Measurements from ENCODE around the gene PEX14. TPM values are rescaled to one million over a fixed set of nuclear protein-coding genes. Genes with fewer than 3 reads are reported as not detected.

The PEX14 gene
- polyA plus RNA-seq, 1 donor (not counting 4 experiments of a cell fraction or from before 2014, with no cell fraction given), result 8.4 TPM

- dilution Hi-C loops (cut with MboI; ENCODE audit: extremely low pct_ligation_motif_present, low sequenced_read_pairs), result no loop called here
- Histone ChIP-seq H3K4me3 (ENCODE audit: control insufficient read depth in 2 of 3, extremely low read depth in 1 of 3, insufficient read depth in 2 of 3, low read depth in 1 of 3, low read length in 3 of 3) (no peak overlapping the region), H3K27ac (ENCODE audit: control insufficient read depth, insufficient read depth, low read length) (no peak overlapping the region), H3K27me3 (ENCODE audit: control insufficient read depth, extremely low read depth, insufficient read depth, low read length) (no peaks in the 10 kb centered on the region), H3K9me3 (ENCODE audit: control insufficient read depth, low read depth, low read length) (no peaks in the 10 kb centered on the region), H2AFZ (ENCODE audit: control insufficient read depth, low read length) (no peak overlapping the region), H3K9ac (ENCODE audit: control insufficient read depth, extremely low read depth, insufficient read depth, low read length) (no peak overlapping the region), H3K79me2 (ENCODE audit: control insufficient read depth, insufficient read depth, low read length) (no peaks in the 10 kb centered on the region), H3K4me2 (ENCODE audit: control insufficient read depth, extremely low read depth, insufficient read depth, low read depth, low read length) (no peak overlapping the region), H3K4me1 (ENCODE audit: control insufficient read depth, extremely low read depth, insufficient read depth, low read length) (peaks cover 23% of the 10 kb centered on the region), H3K9me1 (ENCODE audit: control insufficient read depth, extremely low read depth, insufficient read depth, low read length) (peaks cover 2% of the 10 kb centered on the region), H4K20me1 (ENCODE audit: control insufficient read depth, extremely low read depth, insufficient read depth, low read length) (no peaks in the 10 kb centered on the region), H3K36me3 (ENCODE audit: control insufficient read depth in 2 of 2, extremely low read depth in 1 of 2, insufficient read depth in 2 of 2, low read length in 2 of 2) (peaks cover 0 to 3% of the 10 kb centered on the region in 2 experiments)
- no peak for TF ChIP-seq EZH2 (IDR thresholded peaks at IDR 0.05; ENCODE audit: low read length)
- TF ChIP-seq, protein P1, sequence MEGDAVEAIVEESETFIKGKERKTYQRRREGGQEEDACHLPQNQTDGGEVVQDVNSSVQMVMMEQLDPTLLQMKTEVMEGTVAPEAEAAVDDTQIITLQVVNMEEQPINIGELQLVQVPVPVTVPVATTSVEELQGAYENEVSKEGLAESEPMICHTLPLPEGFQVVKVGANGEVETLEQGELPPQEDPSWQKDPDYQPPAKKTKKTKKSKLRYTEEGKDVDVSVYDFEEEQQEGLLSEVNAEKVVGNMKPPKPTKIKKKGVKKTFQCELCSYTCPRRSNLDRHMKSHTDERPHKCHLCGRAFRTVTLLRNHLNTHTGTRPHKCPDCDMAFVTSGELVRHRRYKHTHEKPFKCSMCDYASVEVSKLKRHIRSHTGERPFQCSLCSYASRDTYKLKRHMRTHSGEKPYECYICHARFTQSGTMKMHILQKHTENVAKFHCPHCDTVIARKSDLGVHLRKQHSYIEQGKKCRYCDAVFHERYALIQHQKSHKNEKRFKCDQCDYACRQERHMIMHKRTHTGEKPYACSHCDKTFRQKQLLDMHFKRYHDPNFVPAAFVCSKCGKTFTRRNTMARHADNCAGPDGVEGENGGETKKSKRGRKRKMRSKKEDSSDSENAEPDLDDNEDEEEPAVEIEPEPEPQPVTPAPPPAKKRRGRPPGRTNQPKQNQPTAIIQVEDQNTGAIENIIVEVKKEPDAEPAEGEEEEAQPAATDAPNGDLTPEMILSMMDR (optimal IDR thresholded peaks at IDR 0.05 in 1 of 3, IDR thresholded peaks at IDR 0.05 in 1 of 3, conservative IDR thresholded peaks at IDR 0.05 in 1 of 3; ENCODE audit: extremely low read depth in 1 of 3, insufficient read depth in 2 of 3, low read length in 3 of 3), result no peak
- DNase-seq (ENCODE audit: low read depth, low spot score), result no peak
- no peak for FAIRE-seq
Measured at GRCh38 chr1:10602936-10603335, 128.2 kb downstream of the PEX14 start.

DNA sequence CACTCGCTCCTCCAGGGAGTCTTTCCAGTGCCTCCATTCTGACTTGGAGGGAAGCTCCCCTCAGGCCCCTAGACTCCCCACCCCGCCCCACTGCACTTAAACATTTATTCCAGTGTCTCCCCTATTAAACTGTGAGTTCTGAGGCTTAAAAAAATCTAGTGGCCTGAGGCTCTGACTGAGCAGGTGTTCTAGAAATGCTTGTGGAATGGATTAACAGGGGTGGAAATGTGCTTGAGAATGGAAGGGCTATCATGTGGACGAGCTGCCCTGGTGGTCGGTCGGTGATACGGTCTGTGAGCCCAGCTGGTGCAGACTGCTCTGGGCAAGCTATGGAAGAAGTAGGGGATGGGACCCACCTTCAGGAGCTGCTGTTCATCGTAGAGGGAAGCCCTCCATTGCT, 130.2 kb downstream of the PEX14 start:
- H3K27me3 ChIP-seq (ENCODE audit: control insufficient read depth, extremely low read depth, insufficient read depth, low read length), result no peaks in the 10 kb centered on the region
- no peak overlapping the region for H3K4me2 ChIP-seq (ENCODE audit: control insufficient read depth, extremely low read depth, insufficient read depth, low read depth, low read length)
- no peaks in the 10 kb centered on the region for H3K9me1 ChIP-seq (ENCODE audit: control insufficient read depth, extremely low read depth, insufficient read depth, low read length)
- H4K20me1 ChIP-seq (ENCODE audit: control insufficient read depth, extremely low read depth, insufficient read depth, low read length), result no peaks in the 10 kb centered on the region
- H3K79me2 ChIP-seq (ENCODE audit: control insufficient read depth, insufficient read depth, low read length), result no peaks in the 10 kb centered on the region
- H3K4me3 ChIP-seq (ENCODE audit: control insufficient read depth in 2 of 3, extremely low read depth in 1 of 3, insufficient read depth in 2 of 3, low read depth in 1 of 3, low read length in 3 of 3), result no peak overlapping the region
- H3K36me3 ChIP-seq (ENCODE audit: control insufficient read depth in 2 of 2, extremely low read depth in 1 of 2, insufficient read depth in 2 of 2, low read length in 2 of 2), result peaks cover 0 to 3% of the 10 kb centered on the region in 2 experiments
- H3K9me3 ChIP-seq (ENCODE audit: control insufficient read depth, low read depth, low read length), result no peaks in the 10 kb centered on the region
- H3K27ac ChIP-seq (ENCODE audit: control insufficient read depth, insufficient read depth, low read length), result no peak overlapping the region
- FAIRE-seq (no peak), DNase-seq (ENCODE audit: low read depth, low spot score) (no peak)
- no peak overlapping the region for H3K9ac ChIP-seq (ENCODE audit: control insufficient read depth, extremely low read depth, insufficient read depth, low read length)
- no peak overlapping the region for H2AFZ ChIP-seq (ENCODE audit: control insufficient read depth, low read length)
- TF ChIP-seq, protein P1 (optimal IDR thresholded peaks at IDR 0.05 in 1 of 3, IDR thresholded peaks at IDR 0.05 in 1 of 3, conservative IDR thresholded peaks at IDR 0.05 in 1 of 3; ENCODE audit: extremely low read depth in 1 of 3, insufficient read depth in 2 of 3, low read length in 3 of 3), result no peak
- no peak for TF ChIP-seq EZH2 (IDR thresholded peaks at IDR 0.05; ENCODE audit: low read length)
- peaks cover 10% of the 10 kb centered on the region for H3K4me1 ChIP-seq (ENCODE audit: control insufficient read depth, extremely low read depth, insufficient read depth, low read length)
- dilution Hi-C loops (cut with MboI; ENCODE audit: extremely low pct_ligation_motif_present, low sequenced_read_pairs), result no loop called here

Data from keratinocyte (primary cell).